Hepatocyte (in vitro differentiated cells): Measurements from ENCODE around the gene SOX13. TPM values are rescaled to one million over a fixed set of nuclear protein-coding genes. Genes with fewer than 3 reads are reported as not detected.
"Not testable (repeated sequence)": the region's sequence is repeated elsewhere in the genome, so short reads cannot be mapped to it uniquely, and the experiment has no call there.

Experiments used
- DNase-seq: peaks from one replicate; pipeline ENCODE4 v3.0.0-alpha.2; 2016; ENCODE audit warnings: low spot score
- H2AFZ ChIP-seq: fragments of 200-600 bp; sonication (generic); 2 replicates; pipeline ENCODE4 v1.6.0; 2016; ENCODE audit warnings: antibody characterized with exemption, mild to moderate bottlenecking
- H3K27ac ChIP-seq: fragments of 200-600 bp; sonication (generic); 2 replicates; pipeline ENCODE4 v1.5.1; 2016; ENCODE audit warnings: mild to moderate bottlenecking
- H3K27me3 ChIP-seq: fragments of 200-600 bp; sonication (generic); 2 replicates; pipeline ENCODE4 v1.6.1; 2016
- H3K36me3 ChIP-seq: fragments of 200-600 bp; sonication (generic); replicated peaks from 2 replicates; pipeline ENCODE4 v1.5.1; 2016; ENCODE audit warnings: low read depth; ENCODE audit not compliant: insufficient read depth
- H3K4me1 ChIP-seq: fragments of 200-600 bp; sonication (generic); 2 replicates; pipeline ENCODE4 v1.5.1; 2016; ENCODE audit warnings: mild to moderate bottlenecking, moderate library complexity; ENCODE audit not compliant: insufficient read depth
- H3K4me2 ChIP-seq: fragments of 200-600 bp; sonication (generic); 2 replicates; pipeline ENCODE4 v1.6.0; 2016
- H3K4me3 ChIP-seq: fragments of 200-600 bp; sonication (generic); 2 replicates; pipeline ENCODE4 v1.5.1; 2016; ENCODE audit warnings: mild to moderate bottlenecking
- H3K79me2 ChIP-seq: fragments of 200-600 bp; sonication (generic); 2 replicates; pipeline ENCODE4 v1.6.0; 2017; ENCODE audit warnings: mild to moderate bottlenecking
- H3K9me2 ChIP-seq: fragments of 200-600 bp; sonication (generic); replicated peaks from 2 replicates; pipeline ENCODE4 v1.6.0; 2017; ENCODE audit warnings: mild to moderate bottlenecking; ENCODE audit not compliant: insufficient read depth
- H3K9me3 ChIP-seq: fragments of 200-600 bp; sonication (generic); 2 replicates; pipeline ENCODE4 v1.5.1; 2016; ENCODE audit warnings: low read depth, mild to moderate bottlenecking
- H4K20me1 ChIP-seq: fragments of 200-600 bp; sonication (generic); 2 replicates; pipeline ENCODE4 v1.6.0; 2016; ENCODE audit warnings: mild to moderate bottlenecking; ENCODE audit not compliant: insufficient read depth, poor library complexity, severe bottlenecking
- EZH2 ChIP-seq: fragments of 200-600 bp; sonication (generic); IDR thresholded peaks from 2 replicates; pipeline ENCODE4 v1.6.1; 2016; ENCODE audit warnings: antibody characterized with exemption, mild to moderate bottlenecking, borderline replicate concordance
- EZH2phosphoT487 ChIP-seq: fragments of 200-600 bp; sonication (generic); IDR thresholded peaks from one replicate; pipeline ENCODE4 v1.6.1; 2018; ENCODE audit warnings: antibody characterized with exemption, mild to moderate bottlenecking, low read depth, moderate library complexity; ENCODE audit not compliant: unreplicated experiment, severe bottlenecking
- WGBS: methylation state at CpG from one replicate; pipeline ENCODE4 v1.1.6; 2016; ENCODE audit warnings: low lambda C conversion rate; ENCODE audit errors: missing lambda C conversion rate; 5-methylcytosine and 5-hydroxymethylcytosine counted together
- polyA plus RNA-seq: library from polyadenylated mRNA; unstranded; fragments of >200 nt; fragmentation: Nextera tagmentation; extraction: Ambion mirVana; gene quantifications from 2 replicates; pipeline ENCODE4 v1.2.1, GENCODE V29; 2016
- total RNA-seq: library from RNA; depleted of rRNA; stranded (reverse); fragments of >200 nt; gene quantifications from 2 replicates; pipeline ENCODE4 v1.2.3, GENCODE V29; 2014
- TF ChIP-seq, protein P1 (sequence below): fragments of 200-600 bp; sonication (generic); IDR thresholded peaks from 2 replicates; pipeline ENCODE4 v1.5.1; 2016; ENCODE audit warnings: antibody characterized with exemption, mild to moderate bottlenecking; ENCODE audit not compliant: poor library complexity

Gene SOX13
- total and polyA plus RNA-seq, 2 experiments from 2014 or later: 11.9 to 22.3 TPM

DNA sequence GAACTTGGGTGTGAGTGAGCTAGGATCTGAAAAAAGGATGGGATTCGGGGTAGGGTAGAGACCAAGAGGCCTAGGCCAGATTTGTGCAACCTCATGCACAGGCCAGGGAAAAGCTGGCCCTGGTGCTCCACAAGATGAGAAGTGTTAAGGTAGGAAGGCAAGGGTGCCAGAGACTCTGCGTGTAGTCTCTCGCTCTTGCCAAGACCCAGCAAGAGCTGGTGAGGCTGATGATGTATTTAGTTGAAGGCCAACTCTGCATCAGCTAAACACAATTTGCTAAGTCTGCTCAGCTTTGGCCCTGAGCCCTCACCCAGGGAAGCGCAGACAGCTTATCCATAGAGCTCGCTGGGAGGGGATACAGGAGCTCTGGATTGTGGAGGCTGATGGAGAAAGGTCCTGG, 26.6 kb upstream of the SOX13 start:
- Histone ChIP-seq H3K4me3 (no peak overlapping the region), H3K27me3 (no peaks in the 10 kb centered on the region), H3K4me2 (no peak overlapping the region), H3K79me2 (no peaks in the 10 kb centered on the region), H3K9me3 (no peaks in the 10 kb centered on the region), H2AFZ (no peak overlapping the region), H3K36me3 (no peaks in the 10 kb centered on the region), H3K4me1 (no peaks in the 10 kb centered on the region), H3K27ac (no peak overlapping the region), H3K9me2 (no peaks in the 10 kb centered on the region), H4K20me1 (no peaks in the 10 kb centered on the region)
- no peak for DNase-seq
- WGBS: 100% methylated on average over 5 of the region's 5 CpGs
- TF ChIP-seq, protein P1, sequence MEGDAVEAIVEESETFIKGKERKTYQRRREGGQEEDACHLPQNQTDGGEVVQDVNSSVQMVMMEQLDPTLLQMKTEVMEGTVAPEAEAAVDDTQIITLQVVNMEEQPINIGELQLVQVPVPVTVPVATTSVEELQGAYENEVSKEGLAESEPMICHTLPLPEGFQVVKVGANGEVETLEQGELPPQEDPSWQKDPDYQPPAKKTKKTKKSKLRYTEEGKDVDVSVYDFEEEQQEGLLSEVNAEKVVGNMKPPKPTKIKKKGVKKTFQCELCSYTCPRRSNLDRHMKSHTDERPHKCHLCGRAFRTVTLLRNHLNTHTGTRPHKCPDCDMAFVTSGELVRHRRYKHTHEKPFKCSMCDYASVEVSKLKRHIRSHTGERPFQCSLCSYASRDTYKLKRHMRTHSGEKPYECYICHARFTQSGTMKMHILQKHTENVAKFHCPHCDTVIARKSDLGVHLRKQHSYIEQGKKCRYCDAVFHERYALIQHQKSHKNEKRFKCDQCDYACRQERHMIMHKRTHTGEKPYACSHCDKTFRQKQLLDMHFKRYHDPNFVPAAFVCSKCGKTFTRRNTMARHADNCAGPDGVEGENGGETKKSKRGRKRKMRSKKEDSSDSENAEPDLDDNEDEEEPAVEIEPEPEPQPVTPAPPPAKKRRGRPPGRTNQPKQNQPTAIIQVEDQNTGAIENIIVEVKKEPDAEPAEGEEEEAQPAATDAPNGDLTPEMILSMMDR: no peak
- no peak for TF ChIP-seq EZH2phosphoT487
- TF ChIP-seq EZH2: no peak

DNA sequence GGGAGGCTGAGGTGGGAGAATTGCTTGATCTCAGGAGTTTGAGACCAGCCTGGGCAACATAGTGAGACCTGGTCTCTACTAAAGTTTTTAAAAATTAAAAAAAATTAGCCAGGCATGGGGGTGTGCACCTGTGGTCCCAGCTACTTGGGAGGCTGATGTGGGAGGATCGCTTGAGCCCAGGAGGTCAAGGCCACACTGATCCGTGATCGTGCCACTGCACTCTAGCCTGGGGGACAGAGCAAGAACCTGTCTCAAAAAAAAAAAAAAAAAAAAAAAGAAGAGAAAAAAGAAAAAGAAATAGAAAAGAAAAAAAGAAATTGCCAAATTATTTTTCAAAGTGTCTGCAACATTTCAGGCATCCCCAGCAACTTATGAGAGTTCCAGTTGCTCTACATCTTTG, 24.1 kb upstream of the SOX13 start:
- not testable (repeated sequence) for H3K4me1 ChIP-seq, H3K27me3 ChIP-seq, H3K4me3 ChIP-seq, H3K9me3 ChIP-seq, H2AFZ ChIP-seq, DNase-seq, H3K79me2 ChIP-seq, H3K4me2 ChIP-seq, H3K36me3 ChIP-seq, H4K20me1 ChIP-seq, H3K27ac ChIP-seq, H3K9me2 ChIP-seq
- 94% methylated on average over 3 of the region's 3 CpGs for WGBS

DNA sequence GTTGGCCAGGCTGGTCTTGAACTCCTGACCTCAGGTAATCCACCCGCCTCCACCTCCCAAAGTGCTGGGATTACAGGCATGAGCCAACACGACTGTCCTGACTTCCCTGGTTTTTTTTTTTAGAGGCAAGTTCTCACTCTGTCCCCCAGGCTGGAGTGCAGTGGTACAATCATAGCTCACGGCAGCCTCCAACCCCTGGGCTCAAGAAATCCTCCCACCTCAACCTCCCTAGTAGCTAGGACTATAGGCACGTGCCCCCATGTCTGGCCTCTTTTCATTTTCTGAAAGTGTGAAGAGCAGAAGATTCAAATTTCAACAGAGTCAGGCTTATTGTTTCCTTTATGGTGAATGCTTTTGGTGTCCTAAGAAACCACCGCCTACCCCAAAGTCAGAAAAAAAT, 21.7 kb upstream of the SOX13 start:
- H3K36me3 ChIP-seq: no peaks in the 10 kb centered on the region
- TF ChIP-seq EZH2phosphoT487: no peak
- TF ChIP-seq, protein P1: no peak
- no peak for TF ChIP-seq EZH2
- H4K20me1 ChIP-seq: no peaks in the 10 kb centered on the region
- no peak overlapping the region for H2AFZ ChIP-seq
- no peak overlapping the region for H3K27ac ChIP-seq
- no peaks in the 10 kb centered on the region for H3K4me1 ChIP-seq
- no peak overlapping the region for H3K4me3 ChIP-seq
- WGBS: 77% methylated on average over 5 of the region's 5 CpGs
- no peak overlapping the region for H3K4me2 ChIP-seq
- no peaks in the 10 kb centered on the region for H3K79me2 ChIP-seq
- H3K9me2 ChIP-seq: no peaks in the 10 kb centered on the region
- no peak for DNase-seq
- no peaks in the 10 kb centered on the region for H3K27me3 ChIP-seq
- H3K9me3 ChIP-seq: no peaks in the 10 kb centered on the region

DNA sequence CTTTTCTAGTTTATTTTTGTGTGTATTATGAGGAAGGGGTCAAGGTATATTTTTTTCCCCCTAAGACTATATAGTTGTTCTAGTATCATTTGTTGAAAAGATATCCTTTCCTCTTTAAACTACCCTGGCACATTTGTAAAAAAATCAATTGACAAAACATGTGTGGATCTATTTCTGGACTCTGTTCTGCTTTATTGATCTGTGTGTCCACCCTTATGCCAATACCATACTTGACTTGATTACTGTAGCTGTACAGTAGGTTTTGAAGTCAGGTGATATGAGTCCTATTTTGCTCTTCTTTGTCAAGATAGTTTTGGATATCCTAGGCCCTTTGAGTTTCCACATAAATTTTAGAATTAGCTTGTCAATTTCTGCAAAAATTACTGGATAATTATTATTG, 21.2 kb upstream of the SOX13 start:
- DNase-seq: no peak
- no peak overlapping the region for H3K4me3 ChIP-seq
- TF ChIP-seq EZH2: no peak
- TF ChIP-seq, protein P1: no peak
- TF ChIP-seq EZH2phosphoT487: no peak
- H3K9me2 ChIP-seq: no peaks in the 10 kb centered on the region
- no peaks in the 10 kb centered on the region for H4K20me1 ChIP-seq
- H3K79me2 ChIP-seq: no peaks in the 10 kb centered on the region
- H2AFZ ChIP-seq: no peak overlapping the region
- no peaks in the 10 kb centered on the region for H3K4me1 ChIP-seq
- no peaks in the 10 kb centered on the region for H3K36me3 ChIP-seq
- no peak overlapping the region for H3K27ac ChIP-seq
- no peaks in the 10 kb centered on the region for H3K9me3 ChIP-seq
- H3K4me2 ChIP-seq: no peak overlapping the region
- no peaks in the 10 kb centered on the region for H3K27me3 ChIP-seq
